ENCODE results near the gene SLC14A1. TPM values are rescaled to one million over a fixed set of nuclear protein-coding genes. Genes with fewer than 3 reads are reported as not detected.
"Not testable (repeated sequence)": the region's sequence is repeated elsewhere in the genome, so short reads cannot be mapped to it uniquely, and the experiment has no call there.

The SLC14A1 gene
- total and polyA plus RNA-seq, 5 donors from 2014 or later: 7.8 to 35.1 (median 10.5) TPM

- H3K4me3 ChIP-seq (ENCODE audit: low read depth, low read length): no peak overlapping the region
- no peaks in the 10 kb centered on the region for H3K9me3 ChIP-seq (ENCODE audit: control insufficient read depth in 2 of 2, low read length in 2 of 2)
- Mint-ChIP-seq H3K36me3 (peaks cover 13% of the 10 kb centered on the region), H3K27ac (no peak overlapping the region), H3K9me3 (peaks cover 0 to 2% (median 0%) of the 10 kb centered on the region in 7 donors), H3K4me1 (no peaks in the 10 kb centered on the region), H3K27me3 (peaks cover 8% of the 10 kb centered on the region), H3K4me3 (no peak overlapping the region)
- H3K36me3 ChIP-seq (ENCODE audit: control insufficient read depth, insufficient read depth, low read length): no peaks in the 10 kb centered on the region
- H3K27me3 ChIP-seq (ENCODE audit: control insufficient read depth, insufficient read depth, low read length): peaks cover 12% of the 10 kb centered on the region
- DNase-seq (no peak), ATAC-seq (ENCODE audit: low read depth in 2 of 2) (no peak)
- H3K27ac ChIP-seq (ENCODE audit: insufficient read depth, low read length, poor library complexity, severe bottlenecking): no peak overlapping the region
- no peaks in the 10 kb centered on the region for H3K4me1 ChIP-seq (ENCODE audit: control insufficient read depth, insufficient read depth, low read length, poor library complexity, severe bottlenecking)
These were observed 27.8 kb downstream of the SLC14A1 start for GRCh38 chr18:45751766-45752165.

DNA sequence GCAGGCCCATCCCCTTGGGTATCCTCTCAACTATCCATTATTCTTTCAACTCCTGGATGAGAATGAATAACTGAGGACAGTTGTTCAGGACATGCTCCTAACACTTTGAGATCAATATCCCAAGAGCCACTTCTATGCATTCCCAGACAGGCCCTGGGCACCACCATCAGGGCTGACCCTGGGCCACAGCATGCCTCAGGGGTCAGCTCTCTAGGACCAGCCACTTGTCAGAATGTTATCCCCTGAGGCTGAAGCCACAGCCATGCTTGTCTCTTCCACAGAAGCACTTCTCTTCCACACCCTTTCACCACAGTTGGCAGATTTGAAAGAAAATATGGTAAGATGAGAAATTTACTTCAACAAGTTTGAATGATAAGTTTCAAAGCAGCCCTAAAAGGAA, 28.7 kb downstream of the SLC14A1 start:
- Mint-ChIP-seq H3K4me3 (no peak overlapping the region), H3K27ac (no peak overlapping the region), H3K9me3 (peaks cover 0 to 2% (median 0%) of the 10 kb centered on the region in 7 donors), H3K27me3 (peaks cover 8% of the 10 kb centered on the region), H3K4me1 (no peaks in the 10 kb centered on the region), H3K36me3 (peaks cover 8% of the 10 kb centered on the region)
- H3K9me3 ChIP-seq (ENCODE audit: control insufficient read depth in 2 of 2, low read length in 2 of 2): no peaks in the 10 kb centered on the region
- ATAC-seq (ENCODE audit: low read depth in 2 of 2) (no peak), DNase-seq (no peak)
- H3K27me3 ChIP-seq (ENCODE audit: control insufficient read depth, insufficient read depth, low read length): peaks cover 12% of the 10 kb centered on the region
- H3K4me3 ChIP-seq (ENCODE audit: low read depth, low read length): no peak overlapping the region
- no peaks in the 10 kb centered on the region for H3K4me1 ChIP-seq (ENCODE audit: control insufficient read depth, insufficient read depth, low read length, poor library complexity, severe bottlenecking)
- no peaks in the 10 kb centered on the region for H3K36me3 ChIP-seq (ENCODE audit: control insufficient read depth, insufficient read depth, low read length)
- no peak overlapping the region for H3K27ac ChIP-seq (ENCODE audit: insufficient read depth, low read length, poor library complexity, severe bottlenecking)

DNA sequence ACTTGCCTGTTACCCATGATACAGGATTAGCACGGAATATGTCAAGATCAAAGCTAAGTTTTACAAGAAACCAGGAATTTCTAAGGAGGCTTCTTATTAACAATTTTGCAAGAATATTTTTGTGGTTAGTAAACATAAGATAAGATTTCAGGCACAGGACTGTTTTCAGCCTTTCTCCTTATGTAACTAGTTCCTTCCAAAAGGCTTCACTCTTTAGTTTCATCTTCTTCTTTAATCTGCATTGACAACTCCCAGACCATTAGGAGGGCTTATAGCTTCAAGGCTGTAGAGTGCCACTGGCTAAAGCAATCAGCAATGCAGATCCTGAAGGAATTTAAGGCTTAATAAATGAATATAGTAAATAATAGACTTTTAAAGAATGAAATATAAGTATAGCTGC, 29.3 kb downstream of the SLC14A1 start:
- Mint-ChIP-seq H3K27me3 (peaks cover 8% of the 10 kb centered on the region), H3K27ac (no peak overlapping the region), H3K36me3 (peaks cover 8% of the 10 kb centered on the region), H3K4me3 (no peak overlapping the region), H3K9me3 (peaks cover 0 to 2% (median 0%) of the 10 kb centered on the region in 7 donors), H3K4me1 (no peaks in the 10 kb centered on the region)
- DNase-seq (no peak), ATAC-seq (ENCODE audit: low read depth in 2 of 2) (no peak)
- H3K27ac ChIP-seq (ENCODE audit: insufficient read depth, low read length, poor library complexity, severe bottlenecking): no peak overlapping the region
- H3K4me3 ChIP-seq (ENCODE audit: low read depth, low read length): no peak overlapping the region
- H3K9me3 ChIP-seq (ENCODE audit: control insufficient read depth in 2 of 2, low read length in 2 of 2): no peaks in the 10 kb centered on the region
- H3K36me3 ChIP-seq (ENCODE audit: control insufficient read depth, insufficient read depth, low read length): no peaks in the 10 kb centered on the region
- no peaks in the 10 kb centered on the region for H3K4me1 ChIP-seq (ENCODE audit: control insufficient read depth, insufficient read depth, low read length, poor library complexity, severe bottlenecking)
- H3K27me3 ChIP-seq (ENCODE audit: control insufficient read depth, insufficient read depth, low read length): peaks cover 12% of the 10 kb centered on the region

DNA sequence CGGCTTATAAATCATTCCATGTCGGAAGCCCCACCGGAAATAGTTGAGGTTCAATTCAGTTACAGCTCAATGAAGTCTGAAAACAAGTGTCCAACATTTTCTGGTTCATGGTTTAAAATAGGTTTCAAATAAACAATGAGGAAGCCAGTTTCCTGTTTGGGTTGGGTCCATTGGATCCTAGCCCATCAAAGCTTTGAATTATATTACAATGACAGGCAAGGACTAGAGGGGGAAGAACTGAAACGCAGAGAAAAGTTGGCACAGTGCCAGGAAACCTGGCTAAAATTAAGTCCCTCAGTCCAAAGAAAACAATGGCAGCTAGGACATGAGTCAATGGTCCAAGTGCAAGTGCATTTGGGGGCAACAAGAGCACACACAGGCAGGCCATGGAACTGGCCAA, 32.0 kb downstream of the SLC14A1 start:
- H3K4me3 Mint-ChIP-seq: no peak overlapping the region
- H3K27ac Mint-ChIP-seq: no peak overlapping the region
- no peaks in the 10 kb centered on the region for H3K36me3 ChIP-seq (ENCODE audit: control insufficient read depth, insufficient read depth, low read length)
- H3K9me3 Mint-ChIP-seq: peaks cover 0 to 3% (median 0%) of the 10 kb centered on the region in 7 donors
- no peaks in the 10 kb centered on the region for H3K36me3 Mint-ChIP-seq
- no peaks in the 10 kb centered on the region for H3K4me1 ChIP-seq (ENCODE audit: control insufficient read depth, insufficient read depth, low read length, poor library complexity, severe bottlenecking)
- H3K9me3 ChIP-seq (ENCODE audit: control insufficient read depth in 2 of 2, low read length in 2 of 2): no peaks in the 10 kb centered on the region
- H3K27me3 ChIP-seq (ENCODE audit: control insufficient read depth, insufficient read depth, low read length): peaks cover 12% of the 10 kb centered on the region
- H3K27ac ChIP-seq (ENCODE audit: insufficient read depth, low read length, poor library complexity, severe bottlenecking): no peak overlapping the region
- no peak overlapping the region for H3K4me3 ChIP-seq (ENCODE audit: low read depth, low read length)
- H3K4me1 Mint-ChIP-seq: peaks cover 0 to 4% (median 0%) of the 10 kb centered on the region in 4 donors
- DNase-seq: no peak
- ATAC-seq (ENCODE audit: low read depth in 2 of 2): no peak
- peaks cover 10% of the 10 kb centered on the region for H3K27me3 Mint-ChIP-seq

DNA sequence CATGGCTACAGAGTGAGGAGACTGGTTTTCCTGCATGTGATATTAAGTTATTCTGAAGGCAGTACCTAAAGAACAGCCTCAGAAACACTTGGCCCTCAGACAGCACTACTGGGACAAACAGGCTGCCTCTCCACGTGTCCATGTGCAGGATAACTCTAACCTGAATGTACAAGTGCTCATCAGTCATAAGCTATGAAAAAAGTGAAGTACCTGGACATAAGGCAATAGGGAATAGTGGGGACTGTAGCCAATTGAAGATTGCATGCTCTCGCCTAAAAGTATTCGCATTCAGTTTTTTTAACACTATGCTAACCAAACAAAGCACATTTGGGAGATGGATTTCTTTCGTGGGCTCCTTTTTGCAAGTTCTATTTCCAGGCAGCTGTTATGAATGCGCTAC, 33.0 kb downstream of the SLC14A1 start:
- no peaks in the 10 kb centered on the region for H3K36me3 Mint-ChIP-seq
- H3K36me3 ChIP-seq (ENCODE audit: control insufficient read depth, insufficient read depth, low read length): no peaks in the 10 kb centered on the region
- H3K4me1 Mint-ChIP-seq: peaks cover 0 to 4% (median 2%) of the 10 kb centered on the region in 4 donors
- H3K27me3 ChIP-seq (ENCODE audit: control insufficient read depth, insufficient read depth, low read length): peaks cover 12% of the 10 kb centered on the region
- ATAC-seq (ENCODE audit: low read depth in 2 of 2) (no peak), DNase-seq (no peak)
- no peak overlapping the region for H3K27ac ChIP-seq (ENCODE audit: insufficient read depth, low read length, poor library complexity, severe bottlenecking)
- H3K9me3 ChIP-seq (ENCODE audit: control insufficient read depth in 2 of 2, low read length in 2 of 2): no peaks in the 10 kb centered on the region
- H3K4me3 Mint-ChIP-seq: no peak overlapping the region
- H3K27ac Mint-ChIP-seq: no peak overlapping the region
- no peaks in the 10 kb centered on the region for H3K4me1 ChIP-seq (ENCODE audit: control insufficient read depth, insufficient read depth, low read length, poor library complexity, severe bottlenecking)
- peaks cover 10% of the 10 kb centered on the region for H3K27me3 Mint-ChIP-seq
- H3K9me3 Mint-ChIP-seq: peaks cover 0 to 3% (median 0%) of the 10 kb centered on the region in 7 donors
- no peak overlapping the region for H3K4me3 ChIP-seq (ENCODE audit: low read depth, low read length)

GRCh38 chr18:45757644-45758043, 33.7 kb downstream of the SLC14A1 start:
- H3K9me3 ChIP-seq (ENCODE audit: control insufficient read depth in 2 of 2, low read length in 2 of 2); H3K36me3 Mint-ChIP-seq; ATAC-seq (ENCODE audit: low read depth in 2 of 2); DNase-seq; H3K4me1 ChIP-seq (ENCODE audit: control insufficient read depth, insufficient read depth, low read length, poor library complexity, severe bottlenecking); H3K9me3 Mint-ChIP-seq; H3K27ac Mint-ChIP-seq; H3K27ac ChIP-seq (ENCODE audit: insufficient read depth, low read length, poor library complexity, severe bottlenecking); H3K4me3 Mint-ChIP-seq; H3K4me3 ChIP-seq (ENCODE audit: low read depth, low read length); H3K27me3 Mint-ChIP-seq; H3K4me1 Mint-ChIP-seq; H3K36me3 ChIP-seq (ENCODE audit: control insufficient read depth, insufficient read depth, low read length): not testable (repeated sequence)
- H3K27me3 ChIP-seq (ENCODE audit: control insufficient read depth, insufficient read depth, low read length): peaks cover 12% of the 10 kb centered on the region

- no peak overlapping the region for H3K27ac ChIP-seq (ENCODE audit: insufficient read depth, low read length, poor library complexity, severe bottlenecking)
- Mint-ChIP-seq H3K4me3 (no peak overlapping the region), H3K27me3 (peaks cover 10% of the 10 kb centered on the region), H3K27ac (no peak overlapping the region), H3K4me1 (peaks cover 0 to 4% (median 2%) of the 10 kb centered on the region in 4 donors), H3K9me3 (peaks cover 0 to 2% (median 0%) of the 10 kb centered on the region in 7 donors), H3K36me3 (no peaks in the 10 kb centered on the region)
- no peaks in the 10 kb centered on the region for H3K9me3 ChIP-seq (ENCODE audit: control insufficient read depth in 2 of 2, low read length in 2 of 2)
- H3K27me3 ChIP-seq (ENCODE audit: control insufficient read depth, insufficient read depth, low read length): peaks cover 6% of the 10 kb centered on the region
- H3K36me3 ChIP-seq (ENCODE audit: control insufficient read depth, insufficient read depth, low read length): no peaks in the 10 kb centered on the region
- no peak for DNase-seq
- no peak overlapping the region for H3K4me3 ChIP-seq (ENCODE audit: low read depth, low read length)
- no peaks in the 10 kb centered on the region for H3K4me1 ChIP-seq (ENCODE audit: control insufficient read depth, insufficient read depth, low read length, poor library complexity, severe bottlenecking)
- no peak for ATAC-seq (ENCODE audit: low read depth in 2 of 2)
These were observed 36.6 kb downstream of the SLC14A1 start for GRCh38 chr18:45760462-45761036.

DNA sequence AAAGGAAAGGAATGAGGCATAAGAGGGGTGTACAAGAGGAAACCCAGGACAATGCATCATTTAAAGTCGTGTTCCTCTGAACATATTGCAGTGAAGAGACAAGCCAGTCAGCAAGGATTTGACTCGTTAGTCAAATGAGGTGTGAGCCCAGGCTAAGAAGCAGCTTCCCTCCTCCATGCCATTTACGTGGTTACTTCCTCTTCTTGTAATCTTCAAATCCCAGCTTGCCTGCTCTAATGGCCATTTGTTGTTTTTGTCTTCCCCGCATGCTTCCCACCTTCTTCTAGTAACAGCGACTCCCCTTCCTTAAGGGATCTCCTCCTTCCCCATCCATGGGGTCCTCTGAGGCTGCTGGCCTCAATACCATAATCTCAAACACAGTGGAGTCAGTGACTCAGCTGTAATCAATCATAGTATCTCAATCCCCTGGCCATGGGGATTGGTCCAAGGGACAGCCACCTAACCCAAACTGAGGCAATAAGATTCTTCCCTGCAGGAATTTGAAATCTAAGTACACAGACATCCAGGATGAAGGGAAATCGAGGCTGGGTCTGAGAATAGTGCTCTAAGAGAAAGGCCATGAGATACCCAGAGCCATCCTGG, 37.6 kb downstream of the SLC14A1 start:
- Histone ChIP-seq H3K36me3 (ENCODE audit: control insufficient read depth, insufficient read depth, low read length) (no peaks in the 10 kb centered on the region), H3K27me3 (ENCODE audit: control insufficient read depth, insufficient read depth, low read length) (no peaks in the 10 kb centered on the region), H3K4me1 (ENCODE audit: control insufficient read depth, insufficient read depth, low read length, poor library complexity, severe bottlenecking) (no peaks in the 10 kb centered on the region), H3K9me3 (ENCODE audit: control insufficient read depth in 2 of 2, low read length in 2 of 2) (no peaks in the 10 kb centered on the region), H3K4me3 (ENCODE audit: low read depth, low read length) (no peak overlapping the region), H3K27ac (ENCODE audit: insufficient read depth, low read length, poor library complexity, severe bottlenecking) (no peak overlapping the region)
- H3K27me3 Mint-ChIP-seq: peaks cover 5% of the 10 kb centered on the region
- ATAC-seq (ENCODE audit: low read depth in 2 of 2) (no peak), DNase-seq (no peak)
- peaks cover 0 to 4% (median 2%) of the 10 kb centered on the region in 4 donors for H3K4me1 Mint-ChIP-seq
- no peaks in the 10 kb centered on the region for H3K36me3 Mint-ChIP-seq
- peaks cover 0 to 2% (median 0%) of the 10 kb centered on the region in 7 donors for H3K9me3 Mint-ChIP-seq
- H3K27ac Mint-ChIP-seq: no peak overlapping the region
- H3K4me3 Mint-ChIP-seq: no peak overlapping the region

Data from CD4-positive, CD25-positive, alpha-beta regulatory T cell (primary cell).